Stomach (tissue), 9 donors: Measurements from ENCODE around the gene SLC16A7. TPM values are rescaled to one million over a fixed set of nuclear protein-coding genes. Genes with fewer than 3 reads are reported as not detected.
"Not testable (repeated sequence)": the region's sequence is repeated elsewhere in the genome, so short reads cannot be mapped to it uniquely, and the experiment has no call there.

Source experiments
- DNase-seq, 2 donors: peaks; one replicate each; pipeline versions ENCODE4 v3.0.0 to v3.0.0-alpha.2; 2013 to 2019
- H3K27ac ChIP-seq, 5 donors: fragments of 200-600 bp in 4 of 5; sonication (generic) in 4 of 5; one replicate each; pipeline ENCODE4 v1.5.1; 2013 to 2019; ENCODE audit warnings: mild to moderate bottlenecking in 1 of 5, moderate library complexity in 1 of 5
- H3K27me3 ChIP-seq, 3 donors: fragments of 200-600 bp; sonication (generic); one replicate each; pipeline ENCODE4 v1.5.1; 2017 to 2019; ENCODE audit warnings: mixed run types in 1 of 3
- H3K36me3 ChIP-seq, 4 donors: fragments of 200-600 bp; sonication (generic); 1 replicate in 3 of 4; 2 replicates in 1 of 4; pipeline ENCODE4 v1.5.1; 2016 to 2019
- H3K4me1 ChIP-seq, 4 donors: fragments of 200-600 bp; sonication (generic); one replicate each; pipeline ENCODE4 v1.5.1; 2016 to 2019
- H3K4me3 ChIP-seq, 4 donors: fragments of 200-600 bp; sonication (generic) in 3 of 4; one replicate each; pipeline ENCODE4 v1.5.1; 2016 to 2019; ENCODE audit warnings: mild to moderate bottlenecking in 1 of 4
- H3K9me3 ChIP-seq, 4 donors: fragments of 200-600 bp; sonication (generic); one replicate each; pipeline ENCODE4 v1.5.1; 2016 to 2019
- CTCF ChIP-seq, 7 experiments: fragments of 450-650 bp in 4 of 7; fragments of 200-600 bp in 3 of 7; sonication (generic) in 3 of 7; IDR thresholded peaks; one replicate each; pipeline ENCODE4 v1.5.1; 2016 to 2019; ENCODE audit warnings: antibody characterized with exemption in 7 of 7, control low read depth in 2 of 7, mild to moderate bottlenecking in 1 of 7
- EP300 ChIP-seq: sonication (generic); formaldehyde crosslinking; IDR thresholded peaks from one replicate; pipeline ENCODE4 v1.6.1; 2017; ENCODE audit warnings: antibody characterized with exemption
- POLR2A ChIP-seq, 4 donors: fragments of 450-650 bp; IDR thresholded peaks; one replicate each; pipeline ENCODE4 v1.6.1; 2016; ENCODE audit warnings: antibody characterized with exemption in 4 of 4, control low read depth in 2 of 4, mild to moderate bottlenecking in 1 of 4, moderate library complexity in 1 of 4
- POLR2AphosphoS5 ChIP-seq, 3 donors: sonication (generic); formaldehyde crosslinking; IDR thresholded peaks; one replicate each; pipeline ENCODE4 v1.6.1; 2016; ENCODE audit warnings: antibody characterized with exemption in 3 of 3
- WGBS, 5 donors: extraction: QIAGEN DNeasy Blood & Tissue Kit in 3 of 5; methylation state at CpG; one replicate each; pipeline versions ENCODE4 v1.1.5 to v1.1.7; 2013 to 2018; 5-methylcytosine and 5-hydroxymethylcytosine counted together
- intact Hi-C: fragments of 100-400 bp; cut with DNase I; formaldehyde crosslinking; loops from one replicate; pipeline ENCODE4 v1.15.1; 2023; ENCODE audit warnings: low total_unique reads
- polyA plus RNA-seq, 3 donors: library from polyadenylated mRNA; stranded (reverse); fragments of 200-250 nt; gene quantifications; one replicate each; pipeline ENCODE4 v1.2.3, GENCODE V29; 2013
- total RNA-seq, 5 donors: library from RNA; depleted of rRNA; stranded (reverse); fragments of >200 nt; gene quantifications; one replicate each; pipeline versions ENCODE4 v1.1.0 to v1.2.3, GENCODE V29; 2014 to 2016
- donor health status: healthy with polysubstance abuse.
- donor health status: Bipolar disorder and iron deficiency.
- donor health status: healthy.

The SLC16A7 gene
- total and polyA plus RNA-seq, 8 donors = 1.8 to 150 (median 10.3) TPM

- 56 to 59% (median 58%) methylated on average over 4 of the region's 4 CpGs for WGBS, 5 donors
- Histone ChIP-seq H3K27ac (peak overlapping the region in 4 of 5 donors; percentile 97 to 99 (median 98)), H3K36me3 (no peaks in the 10 kb centered on the region), H3K27me3 (no peaks in the 10 kb centered on the region), H3K9me3 (no peaks in the 10 kb centered on the region), H3K4me3 (peak overlapping the region; percentile 63 to 74 (median 69)), H3K4me1 (peaks cover 4 to 34% (median 24%) of the 10 kb centered on the region in 4 donors)
- DNase-seq = no peak
- intact Hi-C loops = no loop called here
- TF ChIP-seq CTCF (IDR thresholded peaks at IDR 0.05) (no peak), POLR2A (IDR thresholded peaks at IDR 0.05) (no peak), POLR2AphosphoS5 (IDR thresholded peaks at IDR 0.05) (no peak), EP300 (no peak)
These were observed 807 bp upstream of the SLC16A7 start for GRCh38 chr12:59594943-59595500.

GRCh38 chr12:59595565-59595882 lies 305 bp upstream of the SLC16A7 start:
- TF ChIP-seq CTCF (IDR thresholded peaks at IDR 0.05) = no peak
- TF ChIP-seq POLR2A (IDR thresholded peaks at IDR 0.05) = peak in 1 of 4 donors; percentile 35
- Histone ChIP-seq H3K27me3 (no peaks in the 10 kb centered on the region), H3K4me3 (peak overlapping the region; percentile 63 to 74 (median 69)), H3K9me3 (no peaks in the 10 kb centered on the region), H3K27ac (peak overlapping the region; percentile 95 to 99 (median 98)), H3K4me1 (peaks cover 4 to 38% (median 26%) of the 10 kb centered on the region in 4 donors), H3K36me3 (no peaks in the 10 kb centered on the region)
- no peak for DNase-seq
- 0 to 1% (median 1%) methylated on average over 5 of the region's 5 CpGs for WGBS, 5 donors
- intact Hi-C loops = no loop called here

GRCh38 chr12:59597385-59597781 lies 1.6 kb downstream of the SLC16A7 start:
- peak in 1 of 7 experiments; percentile 9 for TF ChIP-seq CTCF (IDR thresholded peaks at IDR 0.05)
- peak; percentile 86 to 94 (median 88) for TF ChIP-seq POLR2AphosphoS5 (IDR thresholded peaks at IDR 0.05)
- no peak for TF ChIP-seq EP300
- TF ChIP-seq POLR2A (IDR thresholded peaks at IDR 0.05) = peak in 1 of 4 donors; percentile 14
- no peaks in the 10 kb centered on the region for H3K9me3 ChIP-seq
- intact Hi-C loops = no loop called here
- peaks cover 4 to 42% (median 26%) of the 10 kb centered on the region in 4 donors for H3K4me1 ChIP-seq
- 2 to 25% (median 20%) methylated on average over 2 of the region's 2 CpGs for WGBS, 5 donors
- H3K36me3 ChIP-seq = no peaks in the 10 kb centered on the region
- peak; percentile 28 to 78 for DNase-seq
- no peaks in the 10 kb centered on the region for H3K27me3 ChIP-seq
- H3K27ac ChIP-seq = peak overlapping the region; percentile 95 to 99 (median 98)
- H3K4me3 ChIP-seq = peak overlapping the region; percentile 63 to 74 (median 69)

- Histone ChIP-seq H3K27ac (peak overlapping the region in 4 of 5 donors; percentile 13 to 99 (median 98)), H3K27me3 (no peaks in the 10 kb centered on the region), H3K36me3 (no peaks in the 10 kb centered on the region), H3K9me3 (no peaks in the 10 kb centered on the region), H3K4me3 (no peak overlapping the region), H3K4me1 (peaks cover 0 to 37% (median 22%) of the 10 kb centered on the region in 4 donors)
- TF ChIP-seq EP300 = no peak
- TF ChIP-seq POLR2AphosphoS5 (IDR thresholded peaks at IDR 0.05) = peak; percentile 17 to 52 (median 26)
- intact Hi-C loops = no loop called here
- no peak for DNase-seq
These were observed 4.3 kb downstream of the SLC16A7 start for GRCh38 chr12:59600171-59600570.

GRCh38 chr12:59603754-59604153 lies 7.9 kb downstream of the SLC16A7 start:
- intact Hi-C loops = no loop called here
- DNase-seq = no peak
- no peak overlapping the region for H3K27ac ChIP-seq

GRCh38 chr12:59612823-59613434 lies 17.1 kb downstream of the SLC16A7 start:
- DNase-seq, H3K27me3 ChIP-seq, H3K4me3 ChIP-seq, H3K4me1 ChIP-seq, H3K27ac ChIP-seq, intact Hi-C loops: not testable (repeated sequence)
- Histone ChIP-seq H3K36me3 (peaks cover 0 to 27% (median 18%) of the 10 kb centered on the region in 4 donors), H3K9me3 (peaks cover 5 to 31% (median 19%) of the 10 kb centered on the region in 4 donors)
- WGBS, 5 donors = 70 to 98% (median 94%) methylated on average over 4 of the region's 4 CpGs

More at GRCh38 chr12:59603754-59604153, 7.9 kb downstream of the SLC16A7 start:
- Histone ChIP-seq H3K4me3 (no peak overlapping the region), H3K27me3 (no peaks in the 10 kb centered on the region), H3K36me3 (no peaks in the 10 kb centered on the region), H3K9me3 (no peaks in the 10 kb centered on the region), H3K4me1 (peaks cover 0 to 19% (median 6%) of the 10 kb centered on the region in 4 donors)
- no peak for TF ChIP-seq EP300
- no peak for TF ChIP-seq POLR2AphosphoS5 (IDR thresholded peaks at IDR 0.05)
- TF ChIP-seq POLR2A (IDR thresholded peaks at IDR 0.05) = no peak
- TF ChIP-seq CTCF (IDR thresholded peaks at IDR 0.05) = no peak
